HuH-7.5 (cell line): ENCODE measurements around the gene OBSCN.
"Not testable (repeated sequence)": the region's sequence is repeated elsewhere in the genome, so short reads cannot be mapped to it uniquely, and the experiment has no call there.

ENCODE experiments used
- DNase-seq: peaks from one replicate; pipeline ENCODE4 v3.0.0; 2011; ENCODE audit warnings: low spot score

OBSCN gene

GRCh38 chr1:228170666-228171065 lies 37.2 kb upstream of the OBSCN start:
- no peak for DNase-seq

- DNase-seq = no peak
These were observed 36.5 kb upstream of the OBSCN start for GRCh38 chr1:228171221-228171891.

- DNase-seq = no peak
These were observed 35.0 kb upstream of the OBSCN start for GRCh38 chr1:228172591-228173527.

- DNase-seq = not testable (repeated sequence)
These were observed 34.0 kb upstream of the OBSCN start for GRCh38 chr1:228173528-228174481.

GRCh38 chr1:228174482-228175315 lies 33.1 kb upstream of the OBSCN start:
- DNase-seq = no peak

- no peak for DNase-seq
These were observed 32.4 kb upstream of the OBSCN start for GRCh38 chr1:228175316-228176023.

- no peak for DNase-seq
These were observed 31.8 kb upstream of the OBSCN start for GRCh38 chr1:228176024-228176395.

GRCh38 chr1:228176461-228177182 lies 31.2 kb upstream of the OBSCN start:
- no peak for DNase-seq

GRCh38 chr1:228177183-228177475 lies 30.7 kb upstream of the OBSCN start:
- no peak for DNase-seq

- DNase-seq = no peak
These were observed 29.8 kb upstream of the OBSCN start for GRCh38 chr1:228177721-228178710.

- no peak for DNase-seq
These were observed 28.8 kb upstream of the OBSCN start for GRCh38 chr1:228178737-228179684.

- no peak for DNase-seq
These were observed 27.4 kb upstream of the OBSCN start for GRCh38 chr1:228180271-228180958.

GRCh38 chr1:228180959-228181644 lies 26.7 kb upstream of the OBSCN start:
- no peak for DNase-seq

- no peak for DNase-seq
These were observed 26.2 kb upstream of the OBSCN start for GRCh38 chr1:228181645-228182034.

GRCh38 chr1:228182296-228183030 lies 25.4 kb upstream of the OBSCN start:
- no peak for DNase-seq

- no peak for DNase-seq
These were observed 23.7 kb upstream of the OBSCN start for GRCh38 chr1:228184152-228184551.
